Mammary epithelial cell (primary cell): ENCODE data around the gene MGP.

ENCODE experiments used
- EZH2 ChIP-seq: IDR thresholded peaks from 2 replicates; pipeline ENCODE4 v1.6.1; 2012; ENCODE audit warnings: low read length, inconsistent platforms, borderline replicate concordance
- TF ChIP-seq, protein P1 (sequence below), 2 donors: IDR thresholded peaks in 1 of 2; conservative IDR thresholded peaks in 1 of 2; 2 replicates each; pipeline ENCODE4 v1.5.1; 2011 to 2012; ENCODE audit warnings: inconsistent platforms in 2 of 2, low read length in 2 of 2, mild to moderate bottlenecking in 2 of 2, control low read depth in 1 of 2, low read depth in 1 of 2; ENCODE audit not compliant: insufficient read depth in 1 of 2; ENCODE audit errors: extremely low read depth in 1 of 2

DNA sequence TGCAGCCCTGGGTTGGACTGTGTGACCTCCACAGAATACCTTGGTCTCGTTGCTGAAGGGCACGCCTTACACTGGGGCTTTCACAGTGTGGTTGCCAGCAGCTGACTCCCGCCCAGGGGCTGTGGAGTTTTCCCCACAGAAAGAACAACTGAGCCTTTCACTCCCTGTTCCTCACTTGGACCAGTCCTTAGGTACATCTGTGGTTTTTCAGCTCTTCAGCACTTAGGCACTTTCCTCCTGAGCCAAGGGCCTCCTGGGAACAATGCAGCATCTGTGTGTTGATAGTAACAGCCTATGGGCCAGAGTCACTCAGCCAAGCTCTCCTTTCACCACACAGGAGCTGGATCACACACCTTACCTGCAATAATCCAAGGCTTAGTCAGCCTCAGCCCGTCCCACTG is 27.7 kb upstream of the MGP start:
- TF ChIP-seq, protein P1, sequence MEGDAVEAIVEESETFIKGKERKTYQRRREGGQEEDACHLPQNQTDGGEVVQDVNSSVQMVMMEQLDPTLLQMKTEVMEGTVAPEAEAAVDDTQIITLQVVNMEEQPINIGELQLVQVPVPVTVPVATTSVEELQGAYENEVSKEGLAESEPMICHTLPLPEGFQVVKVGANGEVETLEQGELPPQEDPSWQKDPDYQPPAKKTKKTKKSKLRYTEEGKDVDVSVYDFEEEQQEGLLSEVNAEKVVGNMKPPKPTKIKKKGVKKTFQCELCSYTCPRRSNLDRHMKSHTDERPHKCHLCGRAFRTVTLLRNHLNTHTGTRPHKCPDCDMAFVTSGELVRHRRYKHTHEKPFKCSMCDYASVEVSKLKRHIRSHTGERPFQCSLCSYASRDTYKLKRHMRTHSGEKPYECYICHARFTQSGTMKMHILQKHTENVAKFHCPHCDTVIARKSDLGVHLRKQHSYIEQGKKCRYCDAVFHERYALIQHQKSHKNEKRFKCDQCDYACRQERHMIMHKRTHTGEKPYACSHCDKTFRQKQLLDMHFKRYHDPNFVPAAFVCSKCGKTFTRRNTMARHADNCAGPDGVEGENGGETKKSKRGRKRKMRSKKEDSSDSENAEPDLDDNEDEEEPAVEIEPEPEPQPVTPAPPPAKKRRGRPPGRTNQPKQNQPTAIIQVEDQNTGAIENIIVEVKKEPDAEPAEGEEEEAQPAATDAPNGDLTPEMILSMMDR (conservative IDR thresholded peaks at IDR 0.05 in 1 of 2, IDR thresholded peaks at IDR 0.05 in 1 of 2; ENCODE audit: extremely low read depth in 1 of 2, insufficient read depth in 1 of 2, low read depth in 1 of 2, low read length in 2 of 2): no peak
- no peak for TF ChIP-seq EZH2
